HG03565 (cell line): ENCODE results near the gene ZNF326.
A peak's percentile ranks its signal among the peaks of the same experiment; 100 is the strongest.

Experiments
- ATAC-seq: cut with Tn5 transposase; IDR thresholded peaks from one replicate; pipeline ENCODE4 v1.9.1; 2021; ENCODE audit warnings: mild to moderate bottlenecking, moderate library complexity; ENCODE audit not compliant: unreplicated experiment

The ZNF326 gene, protein sequence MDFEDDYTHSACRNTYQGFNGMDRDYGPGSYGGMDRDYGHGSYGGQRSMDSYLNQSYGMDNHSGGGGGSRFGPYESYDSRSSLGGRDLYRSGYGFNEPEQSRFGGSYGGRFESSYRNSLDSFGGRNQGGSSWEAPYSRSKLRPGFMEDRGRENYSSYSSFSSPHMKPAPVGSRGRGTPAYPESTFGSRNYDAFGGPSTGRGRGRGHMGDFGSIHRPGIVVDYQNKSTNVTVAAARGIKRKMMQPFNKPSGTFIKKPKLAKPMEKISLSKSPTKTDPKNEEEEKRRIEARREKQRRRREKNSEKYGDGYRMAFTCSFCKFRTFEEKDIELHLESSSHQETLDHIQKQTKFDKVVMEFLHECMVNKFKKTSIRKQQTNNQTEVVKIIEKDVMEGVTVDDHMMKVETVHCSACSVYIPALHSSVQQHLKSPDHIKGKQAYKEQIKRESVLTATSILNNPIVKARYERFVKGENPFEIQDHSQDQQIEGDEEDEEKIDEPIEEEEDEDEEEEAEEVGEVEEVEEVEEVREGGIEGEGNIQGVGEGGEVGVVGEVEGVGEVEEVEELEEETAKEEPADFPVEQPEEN

GRCh38 chr1:89994805-89995597, at the start of gene ZNF326:
Gene ZNF326, plus strand, starts transcription at chr1:89995110. Its CDS starts 148 bp downstream, at chr1:89995258.
- peak; percentile 93 for ATAC-seq

- ATAC-seq = peak; percentile 91
Measured at GRCh38 chr1:89945852-89946476, 48.9 kb upstream of the ZNF326 start.

GRCh38 chr1:89946532-89946931, 48.4 kb upstream of the ZNF326 start:
- ATAC-seq = no peak

DNA sequence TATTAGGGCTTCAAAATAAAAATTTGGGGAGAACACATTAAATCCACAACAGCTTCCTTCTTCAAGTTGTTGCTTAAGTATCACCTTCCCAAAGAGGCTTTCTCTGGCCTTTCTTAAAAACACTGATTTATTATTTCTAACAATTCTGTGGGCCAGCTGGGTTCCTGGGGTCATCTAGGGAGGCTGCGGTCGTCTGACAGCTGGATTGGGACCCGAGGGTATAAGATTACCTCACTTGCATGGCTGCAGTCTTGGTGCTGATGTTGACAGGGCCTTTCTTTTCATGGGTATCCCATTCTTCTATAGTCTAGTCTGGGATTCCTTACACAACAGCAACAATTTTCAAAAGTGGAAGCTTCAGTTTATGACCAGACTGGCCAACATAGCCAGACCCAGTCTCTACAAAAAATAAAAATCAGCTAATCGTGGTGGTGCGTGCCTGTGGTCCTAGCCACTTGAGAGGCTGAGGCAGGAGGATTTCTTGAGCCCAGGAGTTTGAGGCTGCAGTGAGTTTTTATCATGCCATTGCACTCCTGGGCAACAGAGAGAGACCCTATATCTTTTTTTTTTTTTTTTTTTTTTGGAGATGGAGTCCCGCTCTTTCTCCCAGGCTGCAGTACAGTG, 46.1 kb upstream of the ZNF326 start:
- ATAC-seq = no peak

GRCh38 chr1:89949991-89950624, 44.8 kb upstream of the ZNF326 start:
- no peak for ATAC-seq

DNA sequence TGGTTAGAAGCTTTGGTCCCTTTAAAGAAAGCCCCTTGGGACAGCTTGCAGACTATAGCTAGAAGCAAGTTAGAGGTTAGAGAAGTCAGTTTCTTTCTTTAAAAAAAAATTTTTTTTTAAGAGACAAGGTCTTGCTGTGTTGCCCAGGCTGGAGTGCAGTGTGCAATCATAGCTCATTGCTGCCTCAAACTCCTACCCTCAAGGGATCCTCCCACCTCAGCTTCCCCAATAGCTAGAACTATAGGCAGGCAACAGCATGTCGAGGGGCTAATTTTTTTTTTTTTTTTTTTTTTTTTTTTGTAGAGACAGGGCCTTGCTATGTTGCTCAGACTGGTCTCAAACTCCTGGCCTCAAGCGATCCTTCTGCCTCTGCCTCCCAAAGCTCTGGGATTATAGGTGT, 44.2 kb upstream of the ZNF326 start:
- ATAC-seq = no peak

DNA sequence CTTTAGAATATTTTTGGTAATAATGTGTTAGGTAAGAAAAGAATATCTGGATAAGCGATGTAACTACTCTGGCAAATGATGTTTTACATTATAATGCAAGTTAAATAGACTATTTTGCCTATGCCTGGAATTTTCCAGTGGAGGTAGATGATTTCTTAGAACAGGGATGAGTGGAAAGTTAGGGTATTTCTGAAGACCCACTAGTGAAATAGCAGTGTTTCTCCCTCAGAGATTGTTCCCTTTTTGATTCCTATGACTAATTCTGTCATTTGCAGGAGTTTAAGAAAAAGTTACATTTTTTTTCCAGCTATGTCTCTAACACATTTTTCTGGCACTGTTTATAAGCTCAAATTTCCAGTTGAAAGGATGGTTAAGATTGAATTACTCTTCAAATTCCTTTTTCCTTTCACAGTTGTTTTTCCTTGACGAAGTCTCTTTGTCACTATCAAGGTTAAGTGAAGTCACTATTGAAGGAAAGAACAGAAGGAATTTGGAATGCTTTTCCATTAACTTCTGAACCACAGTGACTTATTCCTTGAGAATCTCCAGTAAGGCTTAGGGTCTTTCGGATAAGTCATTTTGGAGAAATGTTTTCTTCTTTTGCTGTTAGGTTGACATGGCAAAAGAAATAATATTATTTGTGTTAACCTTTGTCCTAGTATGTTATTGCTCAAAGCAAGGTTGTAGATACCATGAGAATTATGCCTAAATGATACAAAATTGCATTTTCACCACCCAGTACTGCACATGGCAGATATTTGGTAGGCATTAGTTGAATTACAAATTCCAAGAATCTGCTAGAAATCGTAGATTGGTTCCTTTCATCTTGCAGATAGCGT, 42.9 kb upstream of the ZNF326 start:
- ATAC-seq = no peak

GRCh38 chr1:89952605-89953130, 42.2 kb upstream of the ZNF326 start:
- no peak for ATAC-seq

- no peak for ATAC-seq
Measured at GRCh38 chr1:89953131-89953626, 41.7 kb upstream of the ZNF326 start.

- ATAC-seq = no peak
Measured at GRCh38 chr1:89953929-89954328, 41.0 kb upstream of the ZNF326 start.

GRCh38 chr1:89954401-89954800, 40.5 kb upstream of the ZNF326 start:
- ATAC-seq = no peak

DNA sequence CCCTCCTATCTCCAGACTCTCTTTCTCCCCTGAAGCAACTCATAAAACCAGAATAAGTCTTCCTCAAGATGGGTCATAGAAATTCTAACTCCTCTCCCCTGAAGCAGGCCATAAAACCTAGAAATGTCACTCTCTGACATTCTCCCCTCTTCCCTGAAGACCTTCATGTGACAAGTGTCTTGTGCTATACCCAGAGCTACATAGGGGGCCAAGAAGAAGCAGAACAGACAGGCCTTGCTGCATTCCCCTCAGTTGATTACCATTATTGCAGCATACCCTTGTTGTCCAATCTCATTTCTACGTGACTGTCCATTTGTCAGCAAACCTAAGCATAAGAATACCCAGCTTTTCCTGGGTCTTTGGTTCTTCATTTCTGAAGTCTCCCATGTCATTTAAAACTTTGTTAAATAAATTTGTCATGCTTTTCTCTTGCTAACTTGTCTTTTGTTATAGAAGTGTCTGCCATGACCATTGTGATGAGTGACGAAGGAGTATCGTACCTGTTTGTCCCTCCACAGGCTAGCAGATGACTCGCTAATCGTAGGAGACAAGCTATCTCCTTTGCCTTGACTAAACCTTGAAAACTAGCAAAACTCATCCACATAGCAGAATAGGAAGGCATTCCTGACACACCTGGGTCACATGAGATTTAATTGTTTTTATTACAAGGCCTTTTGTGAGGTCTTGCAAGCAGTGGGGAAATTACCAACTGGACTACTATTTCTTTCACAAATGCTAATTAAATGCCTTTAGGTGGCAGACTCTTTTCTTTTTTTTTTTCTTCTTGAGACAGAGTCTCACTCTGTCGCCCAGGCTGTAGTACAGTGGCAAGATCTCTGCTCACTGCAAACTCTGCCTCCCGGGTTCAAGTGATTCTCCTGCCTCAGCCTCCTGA, 39.4 kb upstream of the ZNF326 start:
- ATAC-seq = no peak

- ATAC-seq = no peak
Measured at GRCh38 chr1:89957107-89957506, 37.8 kb upstream of the ZNF326 start.

DNA sequence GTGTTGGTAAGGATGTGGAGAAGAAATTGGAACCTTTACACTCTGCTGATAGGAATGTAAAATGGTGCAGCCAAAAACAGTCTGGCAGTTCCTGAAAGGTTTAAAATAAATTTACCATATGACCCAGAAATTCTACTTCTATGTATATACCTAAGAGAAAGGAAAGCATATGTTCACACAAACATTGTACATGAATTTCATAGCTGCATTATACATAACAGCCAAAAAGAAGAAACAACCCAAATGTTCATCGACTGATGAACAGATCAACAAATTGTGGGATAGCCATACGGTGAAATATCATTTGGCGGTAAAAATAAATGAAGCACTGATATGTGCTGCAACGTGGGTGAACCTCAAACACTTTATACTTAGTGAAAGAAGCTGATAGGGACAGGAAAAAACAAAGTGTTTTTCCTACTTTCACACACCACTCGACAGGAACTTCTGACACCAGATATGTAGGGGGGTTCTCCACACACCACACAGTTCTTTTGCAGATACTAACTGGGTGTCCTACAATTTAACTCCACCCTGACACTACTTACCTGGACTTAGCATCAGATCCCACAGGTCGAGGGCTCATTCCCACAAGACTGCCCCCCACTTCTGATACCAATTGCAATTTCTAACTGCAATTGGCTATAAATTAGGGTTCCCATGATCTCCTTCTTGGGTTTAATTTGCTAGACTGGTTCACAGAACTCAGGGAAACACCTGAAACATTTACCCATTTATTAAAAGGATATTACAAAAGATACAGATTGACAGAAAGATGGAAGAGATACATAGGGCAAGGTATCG, 35.9 kb upstream of the ZNF326 start:
- ATAC-seq = no peak

GRCh38 chr1:89959719-89960118, 35.2 kb upstream of the ZNF326 start:
- no peak for ATAC-seq

DNA sequence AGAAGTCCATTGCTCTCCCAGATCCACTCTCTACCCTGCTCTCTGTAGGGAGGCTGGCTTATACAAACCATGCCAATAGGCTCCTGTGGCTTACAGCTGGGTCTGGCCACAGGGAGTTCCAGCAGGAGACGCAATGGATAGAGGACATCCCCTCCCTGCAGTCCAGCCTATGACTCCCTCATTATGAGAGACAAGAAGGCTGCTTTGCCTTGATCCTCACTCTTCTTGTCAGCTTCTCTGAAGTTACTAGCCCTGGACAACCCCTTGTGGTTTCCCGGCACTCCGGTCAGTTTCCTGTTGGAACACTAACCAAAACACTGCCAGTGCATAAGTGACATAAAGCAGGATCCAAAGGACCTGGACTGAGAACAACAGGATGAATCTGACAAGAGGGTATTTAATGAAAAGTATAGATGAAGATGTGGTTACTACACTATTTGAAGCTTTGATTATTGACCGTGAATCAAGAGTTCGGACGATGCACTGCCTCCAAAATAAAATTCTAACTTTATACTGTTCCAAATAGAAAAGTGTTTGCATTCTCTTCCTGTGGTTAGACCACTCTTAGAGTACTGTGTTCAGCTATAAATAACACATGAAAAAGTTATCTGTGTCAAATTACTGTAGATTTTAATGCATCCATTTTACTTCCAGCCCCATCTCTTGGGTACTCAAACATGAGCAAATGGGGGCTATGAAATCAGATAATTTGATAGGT, 32.7 kb upstream of the ZNF326 start:
- ATAC-seq = no peak

GRCh38 chr1:89962742-89963075, 32.2 kb upstream of the ZNF326 start:
- ATAC-seq = no peak
